GM21825 (cell line): ENCODE results near the gene MTA1.

ENCODE experiments used
- ATAC-seq: cut with Tn5 transposase; IDR thresholded peaks from one replicate; pipeline ENCODE4 v1.9.1; 2021; ENCODE audit warnings: mild to moderate bottlenecking, moderate library complexity; ENCODE audit not compliant: unreplicated experiment

The MTA1 gene

GRCh38 chr14:105422695-105423487 is 3.3 kb downstream of the MTA1 start:
- no peak for ATAC-seq

GRCh38 chr14:105423488-105424195 is 4.0 kb downstream of the MTA1 start:
- ATAC-seq = no peak

GRCh38 chr14:105424861-105425260 is 5.2 kb downstream of the MTA1 start:
- ATAC-seq = no peak

GRCh38 chr14:105425823-105426247 is 6.2 kb downstream of the MTA1 start:
- no peak for ATAC-seq

GRCh38 chr14:105426416-105427130 is 6.9 kb downstream of the MTA1 start:
- ATAC-seq = no peak

- no peak for ATAC-seq
These were observed 7.8 kb downstream of the MTA1 start for GRCh38 chr14:105427412-105427811.

- no peak for ATAC-seq
These were observed 8.4 kb downstream of the MTA1 start for GRCh38 chr14:105427936-105428485.

- no peak for ATAC-seq
These were observed 10.4 kb downstream of the MTA1 start for GRCh38 chr14:105430042-105430441.

GRCh38 chr14:105430565-105430964 is 10.9 kb downstream of the MTA1 start:
- no peak for ATAC-seq

- no peak for ATAC-seq
These were observed 11.6 kb downstream of the MTA1 start for GRCh38 chr14:105431256-105431655.

GRCh38 chr14:105432657-105433056 is 13.0 kb downstream of the MTA1 start:
- no peak for ATAC-seq

GRCh38 chr14:105433161-105433605 is 13.6 kb downstream of the MTA1 start:
- ATAC-seq = no peak

GRCh38 chr14:105436402-105436801 is 16.8 kb downstream of the MTA1 start:
- no peak for ATAC-seq

GRCh38 chr14:105436891-105437722 is 17.5 kb downstream of the MTA1 start:
- ATAC-seq = no peak

- ATAC-seq = no peak
These were observed 18.3 kb downstream of the MTA1 start for GRCh38 chr14:105437723-105438500.

- ATAC-seq = no peak
These were observed 19.6 kb downstream of the MTA1 start for GRCh38 chr14:105439179-105439578.

GRCh38 chr14:105439710-105440553 is 20.3 kb downstream of the MTA1 start:
- ATAC-seq = no peak

- ATAC-seq = no peak
These were observed 20.9 kb downstream of the MTA1 start for GRCh38 chr14:105440554-105440900.

- no peak for ATAC-seq
These were observed 21.4 kb downstream of the MTA1 start for GRCh38 chr14:105440992-105441391.
